Testis (tissue), 2 donors: ENCODE measurements around the gene TOPBP1.

Experiments used
- POLR2A ChIP-seq: fragments of 450-650 bp; IDR thresholded peaks from one replicate; pipeline ENCODE4 v1.6.1; 2017; ENCODE audit warnings: antibody characterized with exemption, mild to moderate bottlenecking, moderate library complexity
- TF ChIP-seq, protein P1 (sequence below), 3 experiments: fragments of 450-650 bp in 2 of 3; fragments of 200-600 bp in 1 of 3; sonication (generic) in 1 of 3; IDR thresholded peaks; one replicate each; pipeline ENCODE4 v1.5.1; 2016 to 2019; ENCODE audit warnings: antibody characterized with exemption in 3 of 3, mild to moderate bottlenecking in 2 of 3, moderate library complexity in 1 of 3

DNA sequence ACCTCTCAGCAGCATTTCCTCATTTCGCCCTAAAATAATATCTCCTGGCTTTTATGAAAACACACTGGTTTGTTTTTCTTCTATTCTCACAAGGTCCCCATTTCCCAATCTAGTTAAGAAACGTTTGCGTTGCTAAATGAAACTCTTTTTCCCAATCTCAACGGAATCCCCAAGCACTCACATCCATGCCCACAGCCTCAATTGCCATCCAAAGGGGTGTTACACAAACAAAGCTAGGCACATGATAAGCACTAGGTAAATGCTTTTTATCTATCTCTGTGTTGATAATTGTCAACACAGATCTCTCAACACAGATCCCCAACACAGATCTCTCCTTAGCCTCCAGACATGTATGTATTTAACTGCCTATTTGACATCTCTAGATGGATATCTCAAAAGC lies 49.3 kb upstream of the TOPBP1 start:
- TF ChIP-seq, protein P1, sequence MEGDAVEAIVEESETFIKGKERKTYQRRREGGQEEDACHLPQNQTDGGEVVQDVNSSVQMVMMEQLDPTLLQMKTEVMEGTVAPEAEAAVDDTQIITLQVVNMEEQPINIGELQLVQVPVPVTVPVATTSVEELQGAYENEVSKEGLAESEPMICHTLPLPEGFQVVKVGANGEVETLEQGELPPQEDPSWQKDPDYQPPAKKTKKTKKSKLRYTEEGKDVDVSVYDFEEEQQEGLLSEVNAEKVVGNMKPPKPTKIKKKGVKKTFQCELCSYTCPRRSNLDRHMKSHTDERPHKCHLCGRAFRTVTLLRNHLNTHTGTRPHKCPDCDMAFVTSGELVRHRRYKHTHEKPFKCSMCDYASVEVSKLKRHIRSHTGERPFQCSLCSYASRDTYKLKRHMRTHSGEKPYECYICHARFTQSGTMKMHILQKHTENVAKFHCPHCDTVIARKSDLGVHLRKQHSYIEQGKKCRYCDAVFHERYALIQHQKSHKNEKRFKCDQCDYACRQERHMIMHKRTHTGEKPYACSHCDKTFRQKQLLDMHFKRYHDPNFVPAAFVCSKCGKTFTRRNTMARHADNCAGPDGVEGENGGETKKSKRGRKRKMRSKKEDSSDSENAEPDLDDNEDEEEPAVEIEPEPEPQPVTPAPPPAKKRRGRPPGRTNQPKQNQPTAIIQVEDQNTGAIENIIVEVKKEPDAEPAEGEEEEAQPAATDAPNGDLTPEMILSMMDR (IDR thresholded peaks at IDR 0.05), result no peak
- TF ChIP-seq POLR2A, result no peak
